Activated naive CD4-positive, alpha-beta T cell treated with anti-CD3 and anti-CD28 coated beads, Interleukin-2, amount 50 U/mL, for 72 hours (primary cell): ENCODE results near the gene USP47. TPM values are rescaled to one million over a fixed set of nuclear protein-coding genes. Genes with fewer than 3 reads are reported as not detected.

ENCODE experiments used
- ATAC-seq, 2 donors: fragments of 150-1000 bp; cut with Tn5 transposase; 2 replicates each; pipeline ENCODE4 v1.10.0; 2021; ENCODE audit warnings: mild to moderate bottlenecking in 2 of 2, moderate library complexity in 2 of 2
- DNase-seq, 2 donors: peaks; one replicate each; pipeline ENCODE4 v3.0.0; 2021 to 2022; ENCODE audit warnings: low spot score in 2 of 2
- H3K27ac Mint-ChIP-seq, 2 donors: one replicate each; pipeline ENCODE4 v1.8.0; 2022; ENCODE audit warnings: mild to moderate bottlenecking in 2 of 2, mixed read lengths in 2 of 2
- H3K36me3 Mint-ChIP-seq, 2 donors: one replicate each; pipeline ENCODE4 v1.8.0; 2022; ENCODE audit warnings: mixed read lengths in 2 of 2
- H3K9me3 Mint-ChIP-seq, 2 donors: one replicate each; pipeline ENCODE4 v1.8.0; 2022; ENCODE audit warnings: mixed read lengths in 2 of 2
- total RNA-seq, 2 donors: library from RNA; stranded (reverse); gene quantifications; one replicate each; pipeline ENCODE4 v1.2.3, GENCODE V29; 2022

USP47 gene
- total RNA-seq, 2 donors from 2014 or later: 39.7 to 51.4 TPM

GRCh38 chr11:11976481-11977127, 134.8 kb downstream of the USP47 start:
- no peak for ATAC-seq
- no peaks in the 10 kb centered on the region for H3K36me3 Mint-ChIP-seq
- no peak overlapping the region for H3K27ac Mint-ChIP-seq
- no peak for DNase-seq
- H3K9me3 Mint-ChIP-seq: no peaks in the 10 kb centered on the region

DNA sequence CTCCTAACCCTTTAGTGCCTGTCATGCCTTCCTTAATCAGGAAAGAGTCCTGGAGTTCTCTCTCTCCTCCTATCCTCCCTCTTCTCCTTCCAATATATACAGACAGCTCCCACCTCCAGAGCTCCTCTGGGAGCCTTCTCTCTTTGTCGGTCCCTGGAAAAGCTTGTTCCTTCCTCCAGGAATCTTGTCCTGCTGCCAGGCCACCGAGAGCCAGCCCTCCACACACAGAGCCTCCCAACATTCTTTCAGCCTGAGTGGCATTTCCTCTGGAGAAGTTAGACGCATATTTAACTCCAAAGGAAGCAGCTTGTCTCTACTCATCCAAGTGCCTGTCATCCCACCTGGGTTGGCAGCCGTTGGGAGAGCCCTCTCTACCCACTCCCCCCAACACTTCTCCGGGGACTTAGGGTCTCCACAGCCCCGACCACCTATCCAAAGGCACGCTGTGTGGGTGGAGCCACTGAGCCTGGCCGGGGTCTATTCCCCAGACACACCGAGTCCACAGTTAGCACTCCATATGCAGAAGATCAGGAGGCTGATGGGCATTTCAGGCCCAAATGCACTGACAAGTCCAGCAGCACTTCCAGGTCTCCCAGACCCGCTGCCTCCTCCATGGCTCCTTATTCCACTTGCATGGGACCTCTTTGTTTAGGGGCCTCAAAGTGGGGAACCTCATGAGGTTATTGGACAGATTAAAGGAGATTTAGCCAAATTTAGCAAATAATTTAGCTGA, 135.6 kb downstream of the USP47 start:
- Mint-ChIP-seq H3K9me3 (no peaks in the 10 kb centered on the region), H3K36me3 (no peaks in the 10 kb centered on the region), H3K27ac (no peak overlapping the region)
- DNase-seq: no peak
- ATAC-seq: no peak

GRCh38 chr11:11978098-11978637, 136.4 kb downstream of the USP47 start:
- no peaks in the 10 kb centered on the region for H3K36me3 Mint-ChIP-seq
- no peak for ATAC-seq
- no peaks in the 10 kb centered on the region for H3K9me3 Mint-ChIP-seq

DNA sequence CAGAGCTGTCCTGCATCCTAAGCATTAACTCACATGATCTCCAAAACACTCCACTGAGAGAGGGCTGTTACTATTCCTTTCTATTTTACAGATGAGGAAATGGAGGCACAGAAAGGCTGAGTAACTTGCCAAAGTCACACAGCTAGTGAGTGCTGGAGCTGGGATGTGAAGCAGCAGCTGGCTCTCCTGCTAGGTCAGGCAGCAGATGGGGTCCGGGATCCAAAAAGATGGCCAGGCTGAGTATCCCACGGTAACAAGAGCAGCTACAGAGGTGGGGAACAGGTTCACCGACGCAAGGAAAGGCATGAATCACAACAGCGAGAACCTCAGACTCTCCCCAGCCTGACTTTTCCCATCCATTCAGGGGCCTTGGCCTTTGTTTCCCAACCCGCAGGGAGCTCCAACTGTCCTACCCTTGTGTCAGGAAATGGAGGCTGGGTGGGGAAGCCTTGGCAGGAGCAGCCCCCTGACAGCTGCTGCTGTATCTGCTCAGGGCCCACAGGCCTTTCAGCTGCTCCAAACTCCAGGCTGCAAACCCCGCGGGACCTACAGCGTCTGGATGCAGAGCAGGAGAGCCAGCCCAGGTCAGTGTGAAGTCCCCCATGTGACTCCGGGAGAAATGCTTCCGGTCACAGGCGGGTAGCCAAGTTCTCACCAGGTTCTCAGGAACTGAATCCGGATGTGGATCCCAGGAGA, 137.2 kb downstream of the USP47 start:
- DNase-seq (no peak), ATAC-seq (no peak)
- Mint-ChIP-seq H3K27ac (no peak overlapping the region), H3K36me3 (no peaks in the 10 kb centered on the region), H3K9me3 (no peaks in the 10 kb centered on the region)

More at GRCh38 chr11:11978098-11978637, 136.4 kb downstream of the USP47 start:
- DNase-seq: no peak
- peak overlapping the region in 1 of 2 donors; percentile 39 for H3K27ac Mint-ChIP-seq

GRCh38 chr11:11979488-11980117, 137.8 kb downstream of the USP47 start:
- Mint-ChIP-seq H3K27ac (no peak overlapping the region), H3K9me3 (no peaks in the 10 kb centered on the region), H3K36me3 (no peaks in the 10 kb centered on the region)
- DNase-seq (no peak), ATAC-seq (no peak)

DNA sequence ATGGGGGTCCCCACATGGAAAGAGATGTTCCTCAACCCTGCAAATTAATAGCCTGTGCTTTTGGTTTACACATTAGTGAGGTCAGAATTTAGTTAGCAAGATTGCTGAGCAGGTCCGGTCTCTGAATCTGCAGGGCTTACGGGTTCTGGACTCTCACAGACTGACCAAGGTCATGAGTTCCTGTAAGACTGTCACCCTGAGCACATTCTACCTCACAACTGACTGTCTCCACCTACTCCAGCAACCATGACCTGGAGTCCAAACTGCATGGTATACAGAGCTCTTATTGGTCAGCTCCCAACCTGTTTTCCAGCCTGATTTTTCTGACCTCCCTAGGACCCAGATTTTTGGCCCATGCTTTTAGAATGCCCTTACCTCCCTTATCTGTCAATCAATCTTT, 138.4 kb downstream of the USP47 start:
- ATAC-seq: no peak
- Mint-ChIP-seq H3K36me3 (no peaks in the 10 kb centered on the region), H3K27ac (no peak overlapping the region), H3K9me3 (no peaks in the 10 kb centered on the region)
- no peak for DNase-seq

- H3K9me3 Mint-ChIP-seq: no peaks in the 10 kb centered on the region
- no peak for DNase-seq
- ATAC-seq: no peak
- no peak overlapping the region for H3K27ac Mint-ChIP-seq
- no peaks in the 10 kb centered on the region for H3K36me3 Mint-ChIP-seq
These were observed 139.1 kb downstream of the USP47 start for GRCh38 chr11:11980841-11981308.

GRCh38 chr11:11981364-11981763, 139.6 kb downstream of the USP47 start:
- H3K9me3 Mint-ChIP-seq: no peaks in the 10 kb centered on the region
- ATAC-seq (no peak), DNase-seq (no peak)
- no peaks in the 10 kb centered on the region for H3K36me3 Mint-ChIP-seq
- H3K27ac Mint-ChIP-seq: no peak overlapping the region

GRCh38 chr11:11981840-11982239, 140.1 kb downstream of the USP47 start:
- H3K27ac Mint-ChIP-seq: no peak overlapping the region
- no peak for DNase-seq
- H3K9me3 Mint-ChIP-seq: no peaks in the 10 kb centered on the region
- no peak for ATAC-seq
- H3K36me3 Mint-ChIP-seq: no peaks in the 10 kb centered on the region

- ATAC-seq (no peak), DNase-seq (no peak)
- no peak overlapping the region for H3K27ac Mint-ChIP-seq
- H3K9me3 Mint-ChIP-seq: no peaks in the 10 kb centered on the region
- no peaks in the 10 kb centered on the region for H3K36me3 Mint-ChIP-seq
These were observed 140.7 kb downstream of the USP47 start for GRCh38 chr11:11982461-11982860.

DNA sequence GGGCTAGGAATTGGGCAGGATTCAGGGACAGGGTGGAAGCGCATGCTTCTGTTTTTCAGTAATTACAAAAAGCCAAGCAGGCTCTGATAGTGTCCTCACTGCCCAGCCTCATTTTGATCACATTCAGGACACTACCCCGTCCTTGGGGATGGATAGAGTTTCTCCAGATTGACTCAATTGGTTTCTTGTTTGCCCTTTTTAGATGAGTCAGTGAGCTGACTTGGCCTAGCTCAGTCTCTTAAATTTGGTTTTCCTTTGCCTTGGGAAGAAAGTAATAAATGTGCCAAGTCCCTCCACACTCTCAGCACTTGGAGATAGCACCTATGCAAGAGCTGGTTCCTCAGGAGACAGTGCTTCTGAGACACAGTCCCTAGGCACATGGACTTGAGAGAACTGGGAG, 141.2 kb downstream of the USP47 start:
- Mint-ChIP-seq H3K9me3 (no peaks in the 10 kb centered on the region), H3K36me3 (no peaks in the 10 kb centered on the region), H3K27ac (no peak overlapping the region)
- DNase-seq (no peak), ATAC-seq (no peak)

GRCh38 chr11:11983427-11983826, 141.7 kb downstream of the USP47 start:
- H3K36me3 Mint-ChIP-seq: no peaks in the 10 kb centered on the region
- no peak overlapping the region for H3K27ac Mint-ChIP-seq
- ATAC-seq (no peak), DNase-seq (no peak)
- H3K9me3 Mint-ChIP-seq: no peaks in the 10 kb centered on the region

- no peak for DNase-seq
- no peak for ATAC-seq
- Mint-ChIP-seq H3K36me3 (no peaks in the 10 kb centered on the region), H3K27ac (no peak overlapping the region), H3K9me3 (no peaks in the 10 kb centered on the region)
These were observed 142.8 kb downstream of the USP47 start for GRCh38 chr11:11984563-11984962.

DNA sequence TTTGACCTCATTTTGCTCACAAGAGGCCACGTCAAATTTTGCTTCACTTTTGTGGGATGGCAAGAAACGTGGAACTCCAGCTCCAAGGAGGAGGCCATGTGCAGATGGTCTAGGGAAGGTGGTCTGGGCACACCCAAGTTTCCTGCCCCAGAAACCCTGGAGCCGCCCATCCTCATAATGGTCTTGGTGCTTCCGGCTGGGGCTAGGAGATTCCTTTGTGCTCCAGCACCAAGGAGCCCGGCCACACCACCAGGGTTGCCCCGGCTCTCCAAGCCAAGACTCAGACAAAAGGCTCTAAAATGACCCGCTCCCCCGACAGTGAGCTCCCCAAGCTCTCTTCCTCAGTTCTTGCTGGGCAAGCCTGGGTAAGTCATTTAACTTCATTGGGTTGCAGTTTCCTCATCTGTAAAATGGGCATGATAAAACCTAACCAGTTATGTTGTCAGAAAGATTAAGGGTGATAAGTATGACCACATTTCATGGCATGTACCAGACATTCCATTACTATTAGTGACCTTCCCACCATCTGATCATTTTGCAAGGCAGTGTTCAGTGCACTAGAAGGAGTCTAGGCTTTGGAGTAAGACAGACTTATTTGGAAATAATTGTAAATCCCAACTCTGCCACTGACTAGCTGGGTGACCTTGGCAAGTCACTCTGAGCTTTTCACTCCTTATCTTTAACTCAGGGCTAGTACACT, 143.4 kb downstream of the USP47 start:
- no peak overlapping the region for H3K27ac Mint-ChIP-seq
- DNase-seq (no peak), ATAC-seq (no peak)
- no peaks in the 10 kb centered on the region for H3K36me3 Mint-ChIP-seq
- H3K9me3 Mint-ChIP-seq: no peaks in the 10 kb centered on the region

DNA sequence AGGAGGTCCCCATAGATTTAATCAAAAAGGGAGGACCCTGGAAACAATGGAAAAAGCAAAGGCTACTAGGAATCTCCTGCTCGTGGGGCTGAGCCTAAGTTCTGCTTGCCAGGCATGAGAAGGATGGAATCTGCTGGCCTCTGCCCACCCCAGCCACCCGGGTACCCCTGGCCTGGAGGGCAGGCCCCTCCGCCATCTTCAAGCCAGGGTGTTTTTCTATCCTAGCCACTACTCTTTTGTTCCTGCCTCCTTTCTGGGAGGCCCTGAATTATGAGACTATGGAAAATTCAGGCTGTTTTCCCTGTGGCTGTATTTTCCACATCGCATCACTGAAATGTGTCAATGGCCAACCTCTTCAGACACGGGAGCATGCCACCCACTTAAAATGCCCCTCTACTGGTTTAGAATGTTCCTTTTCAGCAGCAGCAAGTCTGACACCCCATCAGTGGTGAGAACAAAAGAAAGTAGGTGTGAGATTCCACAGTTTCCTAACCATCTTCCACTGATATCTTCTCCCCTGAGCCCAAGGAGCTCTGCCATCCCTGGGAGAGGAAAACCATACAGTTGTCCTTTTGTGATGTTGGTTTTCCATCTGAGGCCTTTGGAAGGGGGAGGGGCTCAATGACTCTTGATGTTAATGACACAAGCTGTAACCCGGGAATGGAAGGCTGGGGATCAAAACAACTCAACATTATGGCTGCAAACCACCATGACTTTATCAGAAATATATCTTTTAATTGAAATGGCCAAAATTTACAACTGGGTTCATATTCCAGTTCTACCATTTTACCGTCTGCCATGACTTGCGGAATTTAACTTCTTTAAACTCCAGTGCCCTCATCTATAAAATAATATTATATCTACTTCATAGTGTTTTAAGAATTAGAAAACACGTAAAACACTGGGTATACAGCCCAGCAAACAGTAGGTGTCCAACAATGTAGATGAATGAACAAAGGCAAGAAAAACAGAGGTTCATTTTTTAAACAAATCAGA, 144.5 kb downstream of the USP47 start:
- Mint-ChIP-seq H3K36me3 (no peaks in the 10 kb centered on the region), H3K9me3 (no peaks in the 10 kb centered on the region), H3K27ac (no peak overlapping the region)
- DNase-seq (no peak), ATAC-seq (no peak)
